NCI-H345 treated with DMSO at 0.1 percent for 48 hours (cell line): ENCODE measurements around the gene FHIT.
"Not testable (repeated sequence)": the region's sequence is repeated elsewhere in the genome, so short reads cannot be mapped to it uniquely, and the experiment has no call there.

Source experiments
- DNase-seq: peaks from one replicate; lab custom pipeline; 2025; ENCODE audit not compliant: unreplicated experiment; lab: John Stamatoyannopoulos, UW

The FHIT gene

GRCh38 chr3:60948488-60948887, 302.8 kb downstream of the FHIT start:
- no peak for DNase-seq

GRCh38 chr3:60935709-60936108, 315.5 kb downstream of the FHIT start:
- DNase-seq, result no peak

GRCh38 chr3:60933824-60934223, 317.4 kb downstream of the FHIT start:
- DNase-seq, result no peak

GRCh38 chr3:60932643-60933042, 318.6 kb downstream of the FHIT start:
- DNase-seq, result no peak

- DNase-seq, result peak; percentile 26
Observed at GRCh38 chr3:60932170-60932569, 319.1 kb downstream of the FHIT start.

- DNase-seq, result peak; percentile 2
Observed at GRCh38 chr3:60931452-60931851, 319.8 kb downstream of the FHIT start.

GRCh38 chr3:60920519-60920918, 330.7 kb downstream of the FHIT start:
- DNase-seq, result no peak

GRCh38 chr3:60919296-60919695, 332.0 kb downstream of the FHIT start:
- DNase-seq, result no peak

- DNase-seq, result peak; percentile 25
Observed at GRCh38 chr3:60917141-60917540, 334.1 kb downstream of the FHIT start.

GRCh38 chr3:60916546-60916945, 334.7 kb downstream of the FHIT start:
- DNase-seq, result no peak

GRCh38 chr3:60913474-60913873, 337.8 kb downstream of the FHIT start:
- no peak for DNase-seq

- DNase-seq, result no peak
Observed at GRCh38 chr3:60912876-60913275, 338.4 kb downstream of the FHIT start.

- DNase-seq, result no peak
Observed at GRCh38 chr3:60912142-60912541, 339.1 kb downstream of the FHIT start.

- no peak for DNase-seq
Observed at GRCh38 chr3:60909526-60909925, 341.7 kb downstream of the FHIT start.

GRCh38 chr3:60906283-60906682, 345.0 kb downstream of the FHIT start:
- DNase-seq, result no peak

- no peak for DNase-seq
Observed at GRCh38 chr3:60898321-60898720, 352.9 kb downstream of the FHIT start.

GRCh38 chr3:60893946-60894345, 357.3 kb downstream of the FHIT start:
- no peak for DNase-seq

- DNase-seq, result no peak
Observed at GRCh38 chr3:60890226-60890625, 361.0 kb downstream of the FHIT start.

GRCh38 chr3:60888952-60889351, 362.3 kb downstream of the FHIT start:
- DNase-seq, result not testable (repeated sequence)

GRCh38 chr3:60887574-60887973, 363.7 kb downstream of the FHIT start:
- no peak for DNase-seq

GRCh38 chr3:60886518-60886917, 364.7 kb downstream of the FHIT start:
- no peak for DNase-seq

- DNase-seq, result no peak
Observed at GRCh38 chr3:60884005-60884404, 367.2 kb downstream of the FHIT start.

GRCh38 chr3:60877188-60877587, 374.1 kb downstream of the FHIT start:
- no peak for DNase-seq

GRCh38 chr3:60870396-60870795, 380.9 kb downstream of the FHIT start:
- no peak for DNase-seq
